Mesendoderm (in vitro differentiated cells): ENCODE measurements around the gene PTPRF.

Experiments used
- DNase-seq: peaks from one replicate; pipeline ENCODE4 v3.0.0; 2013
- H2AK5ac ChIP-seq: 2 replicates; pipeline ENCODE4 v1.6.1; 2013; ENCODE audit warnings: low read length, inconsistent platforms
- H2BK120ac ChIP-seq: 2 replicates; pipeline ENCODE4 v1.6.1; 2013; ENCODE audit warnings: low read depth, mild to moderate bottlenecking, low read length, moderate library complexity, mixed read lengths
- H2BK15ac ChIP-seq: replicated peaks from 2 replicates; pipeline ENCODE4 v1.6.1; 2013; ENCODE audit warnings: low read depth, mild to moderate bottlenecking, moderate library complexity
- H2BK5ac ChIP-seq: 2 replicates; pipeline ENCODE4 v1.6.1; 2013; ENCODE audit warnings: low read length, inconsistent platforms
- H3K18ac ChIP-seq: 2 replicates; pipeline ENCODE4 v1.6.1; 2013; ENCODE audit warnings: mild to moderate bottlenecking, low read length, mixed read lengths
- H3K23ac ChIP-seq: one replicate; pipeline ENCODE4 v1.6.1; 2013; ENCODE audit warnings: low read length
- H3K27ac ChIP-seq: 2 replicates; pipeline ENCODE4 v1.5.1; 2013; ENCODE audit warnings: low read depth, mild to moderate bottlenecking, inconsistent platforms, low read length, moderate library complexity
- H3K27me3 ChIP-seq: 2 replicates; pipeline ENCODE4 v1.6.1; 2013; ENCODE audit warnings: low read length, control low read depth, mild to moderate bottlenecking, inconsistent platforms; ENCODE audit not compliant: insufficient read depth, poor library complexity
- H3K36me3 ChIP-seq: 2 replicates; pipeline ENCODE4 v1.6.1; 2013; ENCODE audit warnings: low read length, inconsistent platforms; ENCODE audit not compliant: control insufficient read depth, insufficient read depth
- H3K4ac ChIP-seq: one replicate; pipeline ENCODE4 v1.6.1; 2013; ENCODE audit warnings: low read depth, mild to moderate bottlenecking, low read length, moderate library complexity
- H3K4me1 ChIP-seq: 2 replicates; pipeline ENCODE4 v1.6.1; 2013; ENCODE audit warnings: low read depth, low read length, inconsistent platforms; ENCODE audit not compliant: control insufficient read depth
- H3K4me2 ChIP-seq: 2 replicates; pipeline ENCODE4 v1.6.1; 2013; ENCODE audit warnings: low read length
- H3K4me3 ChIP-seq: 2 replicates; pipeline ENCODE4 v1.5.1; 2013; ENCODE audit warnings: mild to moderate bottlenecking, low read length
- H3K56ac ChIP-seq: one replicate; pipeline ENCODE4 v1.6.1; 2013; ENCODE audit warnings: low read length
- H3K79me1 ChIP-seq: 2 replicates; pipeline ENCODE4 v1.6.1; 2013; ENCODE audit warnings: low read length, inconsistent platforms
- H3K79me2 ChIP-seq: 2 replicates; pipeline ENCODE4 v1.6.1; 2013; ENCODE audit warnings: mild to moderate bottlenecking, low read length; ENCODE audit not compliant: control insufficient read depth, insufficient read depth
- H3K9ac ChIP-seq: 2 replicates; pipeline ENCODE4 v1.6.1; 2013; ENCODE audit warnings: low read length, inconsistent platforms
- H4K5ac ChIP-seq: one replicate; pipeline ENCODE4 v1.6.1; 2013; ENCODE audit warnings: low read length
- H4K8ac ChIP-seq: one replicate; pipeline ENCODE4 v1.6.1; 2013; ENCODE audit warnings: low read depth, mild to moderate bottlenecking, control low read depth, low read length, moderate library complexity
- WGBS: extraction: QIAGEN DNeasy Blood & Tissue Kit; methylation state at CpG from one replicate; pipeline ENCODE4 v1.1.7; 2013; ENCODE audit warnings: low lambda C conversion rate, missing lambda C conversion rate; ENCODE audit not compliant: insufficient coverage; ENCODE audit errors: extremely low coverage; 5-methylcytosine and 5-hydroxymethylcytosine counted together

PTPRF gene

DNA sequence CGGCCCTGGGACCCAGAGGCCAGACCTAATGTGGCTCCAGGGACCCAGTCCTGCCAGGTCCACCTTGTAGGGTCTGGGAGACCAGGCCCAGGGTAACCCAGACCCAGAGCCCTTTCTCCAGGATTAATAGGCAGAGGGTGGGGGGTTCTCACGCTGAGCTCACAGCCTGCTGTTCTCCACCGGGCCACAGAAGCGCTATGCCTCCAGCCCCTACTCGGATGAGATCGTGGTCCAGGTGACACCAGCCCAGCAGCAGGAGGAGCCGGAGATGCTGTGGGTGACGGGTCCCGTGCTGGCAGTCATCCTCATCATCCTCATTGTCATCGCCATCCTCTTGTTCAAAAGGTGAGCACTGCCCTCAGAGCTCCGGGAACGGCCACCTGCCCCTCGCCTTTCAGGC, 75.9 kb downstream of the PTPRF start:
- H4K5ac ChIP-seq: no peak overlapping the region
- H3K23ac ChIP-seq: no peak overlapping the region
- no peak overlapping the region for H2BK5ac ChIP-seq
- no peaks in the 10 kb centered on the region for H3K79me2 ChIP-seq
- no peak overlapping the region for H2BK120ac ChIP-seq
- no peaks in the 10 kb centered on the region for H3K79me1 ChIP-seq
- WGBS: no CpG with 5 or more reads among the region's 13 CpGs
- no peak overlapping the region for H3K4me2 ChIP-seq
- H3K9ac ChIP-seq: no peak overlapping the region
- no peak overlapping the region for H2BK15ac ChIP-seq
- H3K27me3 ChIP-seq: no peaks in the 10 kb centered on the region
- no peak overlapping the region for H4K8ac ChIP-seq
- no peak for DNase-seq
- no peak overlapping the region for H3K27ac ChIP-seq
- H3K36me3 ChIP-seq: peaks cover 26% of the 10 kb centered on the region
- no peak overlapping the region for H2AK5ac ChIP-seq
- no peak overlapping the region for H3K4me3 ChIP-seq
- no peak overlapping the region for H3K18ac ChIP-seq
- H3K4ac ChIP-seq: no peak overlapping the region
- no peak overlapping the region for H3K56ac ChIP-seq
- no peaks in the 10 kb centered on the region for H3K4me1 ChIP-seq

DNA sequence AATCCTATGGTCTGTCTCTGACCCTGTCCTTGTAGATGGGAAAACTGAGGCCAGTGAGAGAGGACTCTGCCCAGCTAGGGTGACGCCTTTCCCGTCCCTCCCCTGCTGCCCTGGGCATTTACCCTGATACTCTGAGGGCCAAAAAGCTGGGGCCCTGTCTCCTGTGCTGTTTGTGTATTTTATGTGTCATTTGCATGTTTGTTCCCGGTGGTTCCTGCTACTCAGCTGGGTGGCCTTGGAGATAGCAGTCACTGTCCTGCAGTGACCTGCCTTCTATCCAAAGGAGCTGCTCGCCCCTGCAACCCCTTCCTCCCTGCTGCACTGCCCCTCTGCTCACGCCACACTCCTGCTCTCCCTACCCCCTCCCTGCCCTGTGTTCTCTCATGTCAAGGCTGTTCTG, 78.1 kb downstream of the PTPRF start:
- Histone ChIP-seq H3K79me1 (no peaks in the 10 kb centered on the region), H2AK5ac (no peak overlapping the region), H3K18ac (no peak overlapping the region), H3K36me3 (peaks cover 29% of the 10 kb centered on the region), H4K5ac (no peak overlapping the region), H3K4ac (no peak overlapping the region), H2BK5ac (no peak overlapping the region), H3K23ac (no peak overlapping the region), H3K56ac (no peak overlapping the region), H4K8ac (no peak overlapping the region), H3K27me3 (no peaks in the 10 kb centered on the region), H3K27ac (no peak overlapping the region), H3K4me1 (no peaks in the 10 kb centered on the region), H3K4me2 (no peak overlapping the region), H3K4me3 (no peak overlapping the region), H3K79me2 (no peaks in the 10 kb centered on the region), H2BK120ac (no peak overlapping the region), H3K9ac (no peak overlapping the region), H2BK15ac (no peak overlapping the region)
- no CpG with 5 or more reads among the region's 5 CpGs for WGBS
- no peak for DNase-seq

DNA sequence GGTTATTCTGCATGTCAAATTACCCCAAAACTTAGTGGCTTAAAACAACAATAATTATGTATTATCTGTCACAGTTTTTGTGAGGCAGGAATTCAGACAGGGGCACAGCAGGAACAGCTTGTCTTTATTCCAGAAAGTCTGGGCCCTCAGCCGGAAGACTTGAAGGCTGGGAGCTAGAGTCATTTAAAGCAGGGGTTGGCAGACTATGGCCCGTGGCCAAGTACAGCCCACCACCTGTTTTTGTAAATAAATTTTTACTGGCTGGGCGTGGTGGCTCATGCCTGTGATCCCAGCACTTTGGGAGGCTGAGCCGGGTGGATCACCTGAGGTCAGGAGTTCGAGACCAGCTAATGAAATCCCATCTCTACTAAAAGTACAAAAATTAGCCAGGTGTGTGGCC, 79.7 kb downstream of the PTPRF start:
- Histone ChIP-seq H3K4me1 (no peaks in the 10 kb centered on the region), H2AK5ac (no peak overlapping the region), H2BK15ac (no peak overlapping the region), H4K5ac (no peak overlapping the region), H3K79me2 (no peaks in the 10 kb centered on the region), H3K23ac (no peak overlapping the region), H4K8ac (no peak overlapping the region), H3K18ac (no peak overlapping the region), H3K56ac (no peak overlapping the region), H3K36me3 (peaks cover 17% of the 10 kb centered on the region), H3K4me3 (no peak overlapping the region), H3K4ac (no peak overlapping the region), H3K4me2 (no peak overlapping the region), H3K79me1 (no peaks in the 10 kb centered on the region), H2BK120ac (no peak overlapping the region), H2BK5ac (no peak overlapping the region), H3K27me3 (no peaks in the 10 kb centered on the region), H3K27ac (no peak overlapping the region), H3K9ac (no peak overlapping the region)
- WGBS: no CpG with 5 or more reads among the region's 5 CpGs
- no peak for DNase-seq

DNA sequence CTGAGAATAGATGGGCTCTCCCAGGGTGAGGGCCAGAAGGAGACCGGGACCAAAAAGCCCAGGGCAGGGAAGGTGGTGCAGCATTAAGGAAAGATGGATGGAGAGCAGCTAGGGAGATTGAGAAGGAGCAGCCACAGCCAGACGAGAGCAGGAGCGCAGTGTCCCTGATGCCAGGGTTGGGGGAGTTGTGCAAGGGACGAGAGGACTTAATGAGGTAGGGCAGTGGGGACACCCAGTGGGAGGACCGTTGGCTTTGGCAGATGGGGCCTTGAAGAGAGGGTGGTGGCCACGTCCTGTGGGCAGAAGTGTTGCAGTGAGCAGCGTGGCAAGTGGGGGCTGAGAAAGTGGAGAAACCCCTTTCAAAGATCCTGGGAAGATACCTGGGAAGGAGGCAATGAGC, 81.3 kb downstream of the PTPRF start:
- H3K9ac ChIP-seq: no peak overlapping the region
- H2BK5ac ChIP-seq: no peak overlapping the region
- H3K23ac ChIP-seq: no peak overlapping the region
- no peak overlapping the region for H3K18ac ChIP-seq
- H2AK5ac ChIP-seq: no peak overlapping the region
- H2BK120ac ChIP-seq: no peak overlapping the region
- H3K4me2 ChIP-seq: no peak overlapping the region
- no peak overlapping the region for H4K5ac ChIP-seq
- no peak overlapping the region for H3K4me3 ChIP-seq
- no peak overlapping the region for H3K4ac ChIP-seq
- no peak overlapping the region for H4K8ac ChIP-seq
- H3K79me2 ChIP-seq: no peaks in the 10 kb centered on the region
- H3K79me1 ChIP-seq: no peaks in the 10 kb centered on the region
- H3K36me3 ChIP-seq: peaks cover 16% of the 10 kb centered on the region
- no peak for DNase-seq
- no peak overlapping the region for H3K56ac ChIP-seq
- no peak overlapping the region for H3K27ac ChIP-seq
- H3K4me1 ChIP-seq: no peaks in the 10 kb centered on the region
- WGBS: no CpG with 5 or more reads among the region's 7 CpGs
- no peaks in the 10 kb centered on the region for H3K27me3 ChIP-seq
- H2BK15ac ChIP-seq: no peak overlapping the region

DNA sequence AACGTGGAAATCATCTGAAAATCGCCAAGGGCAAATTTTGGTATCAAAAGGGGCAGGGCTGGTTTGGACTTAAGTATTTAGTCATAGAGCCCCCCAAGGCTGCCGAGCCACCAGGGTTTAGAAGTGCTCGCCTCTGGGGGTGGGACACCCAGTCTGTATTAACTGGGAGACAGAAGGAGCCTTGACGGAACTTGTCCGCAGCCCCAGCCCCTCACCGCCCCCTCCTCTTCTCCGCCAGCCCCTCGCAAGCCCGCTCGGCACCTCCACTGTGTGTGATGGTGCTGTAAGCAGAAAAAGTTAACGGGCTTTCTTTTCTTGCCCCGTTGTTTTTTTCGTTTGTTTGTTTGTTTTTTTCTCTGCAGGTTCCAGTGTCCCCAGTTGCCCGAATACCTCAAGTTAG, 81.7 kb downstream of the PTPRF start:
- Histone ChIP-seq H3K4me3 (no peak overlapping the region), H3K27ac (no peak overlapping the region), H3K79me1 (no peaks in the 10 kb centered on the region), H2BK15ac (no peak overlapping the region), H3K79me2 (no peaks in the 10 kb centered on the region), H2BK120ac (no peak overlapping the region), H4K8ac (no peak overlapping the region), H3K27me3 (no peaks in the 10 kb centered on the region), H3K4me2 (no peak overlapping the region), H2AK5ac (no peak overlapping the region), H3K36me3 (peaks cover 16% of the 10 kb centered on the region), H3K23ac (no peak overlapping the region), H3K4ac (no peak overlapping the region), H3K4me1 (no peaks in the 10 kb centered on the region), H3K56ac (no peak overlapping the region), H4K5ac (no peak overlapping the region), H2BK5ac (no peak overlapping the region), H3K9ac (no peak overlapping the region), H3K18ac (no peak overlapping the region)
- DNase-seq: no peak
- no CpG with 5 or more reads among the region's 15 CpGs for WGBS

DNA sequence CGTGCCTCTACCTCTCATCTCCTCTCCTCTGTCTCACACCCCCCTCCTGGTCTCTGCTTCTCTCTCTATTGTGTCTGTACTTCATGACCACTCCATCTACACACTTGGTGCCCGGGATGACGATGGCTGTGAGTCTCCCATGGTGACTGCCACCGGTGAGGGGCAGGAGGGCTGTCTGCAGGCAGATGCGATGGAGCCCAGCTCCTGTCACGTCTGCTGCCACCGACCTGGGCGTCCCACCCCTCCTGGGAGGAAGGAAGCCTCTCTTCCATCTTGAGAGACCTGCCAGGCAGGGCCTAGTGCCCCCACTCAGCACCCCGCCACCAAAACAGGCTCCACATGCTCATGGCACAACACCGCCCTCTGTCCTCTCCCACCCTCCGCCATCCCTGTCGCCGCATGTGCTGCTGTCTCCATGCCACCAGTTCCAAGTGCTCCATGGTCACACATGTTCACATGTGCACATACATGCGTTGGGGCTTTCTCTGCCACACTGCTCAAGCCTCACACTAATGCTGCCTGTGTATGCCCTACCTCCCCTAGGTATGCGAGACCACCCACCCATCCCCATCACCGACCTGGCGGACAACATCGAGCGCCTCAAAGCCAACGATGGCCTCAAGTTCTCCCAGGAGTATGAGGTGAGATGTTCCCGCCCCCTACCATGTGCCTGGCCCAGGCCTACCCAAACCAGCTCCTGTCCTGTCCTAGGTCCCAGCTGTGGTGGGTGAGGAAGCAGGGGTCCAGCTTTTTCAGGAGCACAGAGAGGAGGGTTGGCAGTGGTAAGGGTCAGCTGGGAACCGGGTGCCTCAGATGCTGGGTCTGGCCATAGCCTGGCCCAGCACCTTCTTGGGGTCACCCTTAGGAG, 82.6 kb downstream of the PTPRF start:
- peaks cover 19% of the 10 kb centered on the region for H3K36me3 ChIP-seq
- no peak overlapping the region for H4K5ac ChIP-seq

More for the DNA sequence above, 82.6 kb downstream of the PTPRF start:
- WGBS: no CpG with 5 or more reads among the region's 22 CpGs
- no peak for DNase-seq
- Histone ChIP-seq H3K79me1 (no peaks in the 10 kb centered on the region), H3K56ac (no peak overlapping the region), H3K4ac (no peak overlapping the region), H3K18ac (no peak overlapping the region), H2BK5ac (no peak overlapping the region), H3K23ac (no peak overlapping the region), H2BK15ac (no peak overlapping the region), H2AK5ac (no peak overlapping the region), H4K8ac (no peak overlapping the region), H3K4me3 (no peak overlapping the region), H3K4me1 (no peaks in the 10 kb centered on the region), H3K27ac (no peak overlapping the region), H3K4me2 (no peak overlapping the region), H3K27me3 (no peaks in the 10 kb centered on the region), H3K9ac (no peak overlapping the region), H2BK120ac (no peak overlapping the region), H3K79me2 (no peaks in the 10 kb centered on the region)
